HL-60/S4 (cell line): ENCODE measurements around the gene SCFD1.
"Not testable (repeated sequence)": the region's sequence is repeated elsewhere in the genome, so short reads cannot be mapped to it uniquely, and the experiment has no call there.

Experiments
- in situ Hi-C: fragments of 300-500 bp; cut with MboI; formaldehyde crosslinking; loops from 2 replicates; pipeline ENCODE4 v1.14.3; 2022; ENCODE audit warnings: low sequenced_read_pairs

The SCFD1 gene

DNA sequence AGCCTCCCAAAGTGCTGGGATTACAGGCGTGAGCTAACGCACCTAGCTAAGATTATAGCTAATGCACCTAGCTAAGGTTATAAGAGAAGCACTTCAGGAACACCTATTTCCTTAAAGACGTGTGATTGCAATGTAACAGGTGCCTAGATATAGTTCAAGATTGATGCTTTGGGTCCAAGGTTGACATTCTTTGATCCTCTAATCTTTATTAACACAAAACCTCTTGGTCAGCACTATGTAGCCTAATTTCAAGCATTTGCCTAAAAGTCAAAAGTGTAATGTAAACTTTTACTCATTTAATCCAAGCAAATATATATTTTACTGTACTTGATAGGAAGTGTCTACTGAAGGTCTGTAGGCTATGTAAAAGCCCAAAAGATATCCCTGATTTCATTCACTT lies 36.5 kb downstream of the SCFD1 start:
- in situ Hi-C loops = loop anchor here (25.0 kb wide), 1 partner anchor 704 kb away; no protein-coding TSS in a partner anchor

DNA sequence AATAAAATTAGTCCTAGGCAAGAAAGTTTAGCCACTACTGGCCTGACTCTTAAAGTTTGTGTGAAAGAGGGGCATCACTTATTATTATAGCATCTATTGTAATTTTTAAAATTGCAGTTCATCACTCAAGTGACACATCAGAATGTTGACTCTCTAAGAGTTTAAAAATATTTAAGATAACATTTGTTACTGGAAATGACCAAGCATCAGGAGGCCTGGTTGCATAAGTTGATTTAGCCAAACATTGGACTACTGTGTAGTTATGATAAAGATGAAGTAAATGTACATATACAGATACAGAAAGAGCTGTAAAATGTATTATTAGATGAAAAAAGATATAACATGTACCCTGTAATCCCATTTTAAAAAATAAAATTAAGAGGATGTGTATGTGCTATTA lies 47.5 kb downstream of the SCFD1 start:
- in situ Hi-C loops = loop anchor here (25.0 kb wide), 1 partner anchor 693 kb away; no protein-coding TSS in a partner anchor

DNA sequence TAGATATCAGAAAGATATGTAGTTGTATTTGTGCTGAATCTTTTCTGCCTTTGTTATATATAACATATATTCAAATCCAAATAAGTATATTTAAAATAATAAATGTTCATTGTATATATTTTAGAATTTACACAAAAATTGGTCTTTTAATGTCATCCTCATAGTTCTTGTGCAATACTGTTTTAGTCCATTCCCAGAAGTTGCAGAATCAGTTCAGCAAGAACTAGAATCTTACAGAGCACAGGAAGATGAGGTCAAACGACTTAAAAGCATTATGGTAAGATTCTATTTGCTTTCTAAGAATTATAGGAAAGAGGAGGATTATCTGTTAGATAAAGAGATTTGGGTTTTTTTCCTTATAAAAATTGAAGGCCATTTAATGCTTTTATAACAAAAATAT lies 51.0 kb downstream of the SCFD1 start:
- in situ Hi-C loops = loop anchor here (25.0 kb wide), 1 partner anchor 689 kb away; no protein-coding TSS in a partner anchor

DNA sequence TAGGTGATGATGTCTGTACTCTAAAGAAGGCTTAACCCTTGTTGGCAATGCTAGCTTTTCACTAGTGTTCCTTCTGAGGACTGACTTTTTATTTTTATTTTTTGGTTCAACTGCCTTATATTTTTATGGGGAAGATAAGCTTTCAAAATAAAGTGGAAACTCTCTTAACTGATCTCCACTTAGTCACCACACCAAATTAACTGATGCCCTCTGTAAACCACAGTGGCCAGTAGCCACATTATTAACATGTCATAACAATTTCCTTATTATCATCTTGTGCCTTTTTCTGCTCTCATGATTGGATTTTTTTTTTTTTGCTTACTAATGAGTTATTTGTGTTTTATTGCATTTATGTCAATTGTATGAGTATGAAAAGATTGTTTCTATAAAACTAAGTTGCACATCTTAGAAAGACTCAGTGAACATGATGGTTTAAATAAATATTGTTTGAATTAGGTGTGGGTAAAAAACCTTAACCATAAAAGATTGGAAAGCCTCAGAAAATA lies 56.9 kb downstream of the SCFD1 start:
- in situ Hi-C loops = no loop called here

DNA sequence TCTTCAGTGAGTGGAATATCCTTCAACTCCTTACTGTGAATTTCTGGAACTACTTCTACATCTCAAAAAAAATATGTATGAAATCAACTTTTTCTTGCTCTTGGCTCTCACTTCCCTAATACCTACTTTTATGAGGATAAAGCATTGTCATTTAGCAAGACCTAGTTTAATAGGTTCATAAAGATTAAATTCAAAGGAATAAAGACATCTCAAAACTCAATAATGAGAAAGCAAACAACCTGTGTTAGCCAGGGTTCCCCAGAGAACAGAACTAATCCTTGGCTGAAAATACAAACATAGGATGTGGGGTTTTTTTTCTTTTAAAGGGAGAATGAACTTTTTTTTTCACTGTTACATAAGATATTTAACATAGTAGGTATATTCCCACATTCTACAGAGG lies 57.9 kb downstream of the SCFD1 start:
- in situ Hi-C loops = no loop called here

DNA sequence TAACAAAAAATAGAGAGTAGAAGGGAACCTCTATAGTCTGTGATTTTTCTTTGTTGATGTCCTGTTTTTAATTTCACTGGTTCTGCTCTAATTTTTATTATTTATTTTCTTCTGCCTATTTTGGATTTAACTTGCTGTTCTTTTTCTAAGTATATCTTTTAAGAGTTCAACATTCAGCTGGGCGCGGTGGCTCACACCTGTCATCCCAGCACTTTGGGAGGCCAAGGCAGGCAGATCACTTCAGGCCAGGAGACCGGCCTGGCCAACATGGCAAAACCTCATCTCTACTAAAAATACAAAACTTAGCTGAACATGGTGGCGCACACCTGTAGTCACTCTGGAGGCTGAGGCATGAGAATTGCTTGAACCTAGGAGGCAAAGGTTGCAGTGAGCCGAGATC lies 58.7 kb downstream of the SCFD1 start:
- in situ Hi-C loops = not testable (repeated sequence)

DNA sequence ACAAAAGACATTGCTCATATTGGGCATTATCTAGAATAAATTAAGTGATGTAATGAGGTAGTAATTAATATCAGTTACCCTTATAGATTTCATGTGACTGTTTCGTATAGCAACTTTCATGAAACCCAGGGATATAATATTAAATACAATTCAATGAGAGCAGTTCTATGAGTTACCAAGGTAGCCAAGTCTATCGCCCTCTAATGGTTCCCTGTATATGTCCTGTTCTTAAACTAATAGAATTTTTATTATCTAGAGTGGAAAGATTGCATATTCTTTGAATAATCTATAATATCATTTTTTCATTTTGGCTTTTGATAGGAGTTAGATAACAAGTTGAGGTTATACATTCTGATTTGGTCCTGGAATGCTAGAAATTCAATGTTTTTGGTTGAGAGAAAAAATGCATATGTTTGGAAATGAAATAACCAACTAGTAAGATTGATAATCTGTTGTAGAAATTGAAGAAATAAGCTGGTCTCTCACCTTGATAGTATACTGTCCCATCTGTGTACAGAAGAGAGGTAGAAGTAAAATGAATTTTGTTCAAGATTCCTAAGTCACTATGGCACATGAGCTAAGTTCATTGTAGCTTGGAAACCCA lies 59.7 kb downstream of the SCFD1 start:
- in situ Hi-C loops = no loop called here

DNA sequence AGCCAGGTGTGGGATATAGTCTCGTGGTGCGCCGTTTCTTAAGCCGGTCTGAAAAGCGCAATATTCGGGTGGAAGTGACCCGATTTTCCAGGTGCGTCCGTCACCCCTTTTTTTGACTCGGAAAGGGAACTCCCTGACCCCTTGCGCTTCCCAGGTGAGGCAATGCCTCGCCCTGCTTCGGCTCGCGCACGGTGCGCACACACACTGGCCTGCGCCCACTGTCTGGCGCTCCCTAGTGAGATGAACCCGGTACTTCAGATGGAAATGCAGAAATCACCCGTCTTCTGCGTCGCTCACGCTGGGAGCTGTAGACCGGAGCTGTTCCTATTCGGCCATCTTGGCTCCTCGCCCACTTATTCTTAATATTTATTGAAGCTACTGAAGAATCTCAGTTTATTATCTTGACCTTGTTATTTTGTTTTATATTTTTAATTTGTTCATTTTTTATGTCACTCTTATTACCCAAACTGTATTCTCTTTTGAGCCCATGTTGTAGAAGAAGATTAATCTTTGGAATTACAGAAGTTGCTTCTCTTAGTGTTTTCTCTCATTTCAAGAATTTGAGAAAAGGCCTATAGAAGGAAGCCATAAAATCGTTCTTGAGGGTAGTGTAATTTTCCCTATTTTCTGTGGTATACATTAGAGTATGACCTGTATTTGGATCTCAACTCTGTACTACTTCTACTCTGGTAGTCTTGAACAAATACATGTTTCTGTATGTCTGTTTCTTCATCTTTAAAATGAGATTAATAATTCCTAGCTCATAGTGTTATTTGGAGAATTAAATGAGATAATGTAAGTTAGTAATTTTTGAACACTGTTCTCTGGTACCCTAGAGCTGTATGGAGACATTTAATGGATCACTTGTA lies 68.6 kb downstream of the SCFD1 start:
- in situ Hi-C loops = not testable (repeated sequence)

DNA sequence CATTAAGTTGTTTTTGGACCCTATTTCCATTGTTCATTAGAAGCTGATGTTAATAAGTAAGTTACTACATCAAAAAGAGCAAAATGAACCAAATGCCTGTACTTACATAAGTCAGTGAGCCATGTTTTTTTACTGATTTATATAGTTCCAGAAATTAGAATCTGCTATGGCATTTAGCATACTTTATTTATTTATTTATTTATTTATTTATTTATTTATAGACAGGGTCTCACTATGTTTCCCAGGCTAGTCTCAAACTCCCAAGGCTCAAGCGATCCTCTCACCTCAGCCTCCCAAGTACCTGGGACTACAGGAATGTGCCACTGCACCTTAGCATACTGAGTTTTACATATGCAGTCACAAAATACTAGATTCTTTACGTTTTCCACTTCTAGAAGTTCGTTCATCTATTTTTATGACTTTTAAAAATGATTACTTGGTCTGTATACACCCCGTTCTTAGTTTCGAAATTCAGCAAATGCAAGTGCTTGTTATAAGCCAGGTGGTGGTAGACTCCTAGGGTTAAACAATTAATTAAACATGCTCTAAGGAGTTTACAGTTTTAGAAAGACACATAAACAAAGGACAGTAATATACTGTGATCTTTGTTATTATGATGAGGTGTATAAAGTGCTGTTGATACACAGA lies 69.8 kb downstream of the SCFD1 start:
- in situ Hi-C loops = no loop called here

DNA sequence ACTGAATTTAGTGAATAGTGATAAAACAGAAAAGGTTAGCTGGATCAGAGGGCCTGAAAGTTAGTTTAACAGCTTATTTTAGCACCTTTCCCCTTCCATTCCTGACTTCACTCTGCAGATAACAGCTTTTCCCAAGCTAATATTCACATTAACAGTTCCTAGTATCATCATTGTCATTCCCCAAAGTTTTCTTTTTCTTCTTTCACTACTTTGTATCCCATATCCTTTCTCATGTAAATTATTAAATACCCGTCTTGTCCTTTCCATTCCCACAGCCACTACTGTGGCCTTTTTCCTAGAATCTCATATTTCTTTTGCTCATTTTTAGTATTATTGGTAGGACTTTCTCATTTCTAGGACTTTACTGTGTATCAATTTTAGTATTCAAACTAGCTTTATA lies 70.5 kb downstream of the SCFD1 start:
- in situ Hi-C loops = no loop called here

DNA sequence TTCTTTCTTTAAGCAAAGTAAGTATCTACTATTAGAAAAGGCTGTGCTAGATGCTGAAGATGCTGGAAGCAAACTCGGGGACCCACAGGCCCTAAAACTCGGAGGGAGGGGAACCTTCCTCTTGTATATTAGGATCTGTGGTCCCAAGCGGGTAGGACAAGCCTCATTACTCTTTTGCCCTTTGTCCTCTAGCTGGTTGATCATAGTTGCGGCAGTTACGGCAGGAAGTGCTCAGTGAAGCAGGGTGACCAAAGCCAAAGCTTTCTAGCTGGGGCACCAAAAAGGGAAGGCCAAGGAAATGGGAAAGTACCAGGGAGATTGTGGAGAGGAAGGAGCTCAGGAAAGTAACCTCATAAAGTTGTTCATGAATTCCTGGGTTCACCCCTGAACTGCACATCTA lies 76.3 kb downstream of the SCFD1 start:
- in situ Hi-C loops = no loop called here

DNA sequence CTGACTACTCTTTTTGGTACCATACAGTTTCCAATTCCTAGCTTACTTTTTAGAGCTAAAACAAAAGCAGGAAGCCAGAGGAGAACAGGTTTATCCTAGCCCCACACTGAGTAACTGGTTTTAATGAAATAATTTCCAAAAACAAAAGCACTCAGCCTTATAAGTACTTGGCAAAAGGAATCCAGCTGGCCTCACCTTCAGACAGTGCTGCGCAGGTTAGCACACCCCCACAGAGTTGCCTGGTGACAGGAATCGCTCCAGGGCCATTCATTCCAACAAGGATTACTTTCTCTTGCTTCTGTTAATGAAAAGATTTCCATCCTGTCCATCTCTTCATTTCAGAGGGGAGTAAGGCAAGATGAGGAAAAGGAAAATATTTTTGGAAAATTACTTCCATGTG lies 84.6 kb downstream of the SCFD1 start:
- in situ Hi-C loops = no loop called here

DNA sequence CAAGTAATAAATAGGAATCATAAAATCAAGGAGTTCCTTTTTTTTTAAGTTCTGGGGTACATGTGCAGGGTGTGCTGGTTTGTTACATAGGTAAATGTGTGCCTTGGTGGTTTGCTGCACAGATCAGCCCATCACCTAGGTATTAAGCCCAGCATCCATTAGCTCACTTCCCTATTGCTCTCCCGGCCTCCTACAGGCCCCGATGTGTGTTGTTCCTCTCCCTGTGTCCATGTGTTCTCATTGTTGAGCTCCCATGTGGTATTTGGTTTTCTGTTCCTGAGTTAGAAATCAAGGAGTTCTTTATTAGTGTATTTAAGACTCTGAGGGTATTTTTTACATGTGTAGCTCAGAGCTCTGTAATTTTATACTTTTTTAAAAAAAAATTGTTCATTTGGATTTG lies 86.0 kb downstream of the SCFD1 start:
- in situ Hi-C loops = no loop called here

DNA sequence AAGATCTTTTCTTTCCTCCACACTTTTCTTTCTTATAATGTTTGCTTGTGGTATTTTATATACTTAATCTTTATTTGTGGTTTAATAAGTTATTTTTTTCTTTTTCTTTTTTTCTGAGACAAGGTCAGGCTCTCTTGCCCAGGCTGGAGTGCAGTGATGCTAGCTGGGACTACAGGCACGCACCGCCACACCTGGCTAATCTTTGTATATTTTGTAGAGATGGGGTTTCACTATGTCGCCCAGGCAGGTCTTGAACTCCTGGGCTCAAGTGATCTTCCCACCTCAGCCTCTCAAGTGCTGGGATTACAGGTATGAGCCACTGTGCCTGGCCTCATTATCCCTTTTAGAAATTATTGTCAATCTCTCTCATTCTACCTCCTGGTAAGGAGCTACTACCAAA lies 87.1 kb downstream of the SCFD1 start:
- in situ Hi-C loops = no loop called here

DNA sequence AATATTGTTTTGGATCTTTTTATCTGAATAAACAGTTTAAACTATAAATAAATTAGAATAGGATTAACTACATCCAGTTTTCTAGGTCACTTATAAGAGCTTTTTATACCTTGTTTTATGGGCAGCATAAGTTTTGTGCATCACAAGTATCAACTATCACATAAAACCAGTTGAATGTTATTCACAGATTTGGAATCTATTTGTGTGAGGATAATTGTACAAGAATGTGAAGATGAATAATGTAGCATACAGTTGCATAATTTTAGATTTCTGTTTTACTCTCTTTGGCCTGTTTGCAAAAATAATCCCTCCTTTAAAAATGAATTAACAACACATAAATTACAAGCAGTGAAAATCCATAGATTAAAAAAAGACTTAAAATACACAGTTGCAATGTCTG lies 88.8 kb downstream of the SCFD1 start:
- in situ Hi-C loops = no loop called here

DNA sequence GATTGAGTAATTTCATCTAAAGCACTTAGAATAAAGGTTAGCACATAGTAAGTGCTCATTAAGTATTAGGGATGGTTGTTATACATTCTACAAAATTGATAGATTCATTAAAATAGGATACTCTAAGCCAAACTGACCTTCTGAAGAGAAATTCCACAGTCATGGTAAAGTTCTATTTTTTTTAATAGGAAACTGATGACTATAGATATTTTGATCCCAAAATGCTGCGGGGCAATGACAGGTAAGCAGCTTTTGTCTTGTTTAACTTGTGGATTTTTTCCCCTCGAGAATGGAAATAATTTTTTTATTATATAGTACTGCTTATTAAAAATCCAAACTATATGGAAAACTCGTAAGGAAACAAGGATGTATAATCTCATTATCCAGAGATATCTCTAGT lies 97.0 kb downstream of the SCFD1 start:
- in situ Hi-C loops = no loop called here

DNA sequence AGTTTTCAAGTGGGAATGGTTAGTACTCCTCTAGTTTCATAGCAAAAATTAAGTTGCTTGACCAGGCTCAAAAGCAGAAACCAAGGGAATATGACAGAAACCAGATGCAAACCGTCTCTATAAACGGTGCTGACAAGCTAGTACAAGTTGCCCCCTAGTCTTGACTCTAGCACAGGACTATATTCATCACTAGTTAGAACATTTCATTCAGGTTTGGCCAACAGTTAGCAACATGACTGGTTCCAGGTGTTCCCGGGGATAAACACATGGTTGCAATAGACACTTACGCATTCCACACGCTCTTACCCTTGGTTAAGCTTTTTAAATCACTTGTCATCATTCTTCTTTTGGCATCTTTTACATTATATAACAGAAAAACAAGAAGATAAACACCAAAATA lies 103.6 kb downstream of the SCFD1 start:
- in situ Hi-C loops = no loop called here

DNA sequence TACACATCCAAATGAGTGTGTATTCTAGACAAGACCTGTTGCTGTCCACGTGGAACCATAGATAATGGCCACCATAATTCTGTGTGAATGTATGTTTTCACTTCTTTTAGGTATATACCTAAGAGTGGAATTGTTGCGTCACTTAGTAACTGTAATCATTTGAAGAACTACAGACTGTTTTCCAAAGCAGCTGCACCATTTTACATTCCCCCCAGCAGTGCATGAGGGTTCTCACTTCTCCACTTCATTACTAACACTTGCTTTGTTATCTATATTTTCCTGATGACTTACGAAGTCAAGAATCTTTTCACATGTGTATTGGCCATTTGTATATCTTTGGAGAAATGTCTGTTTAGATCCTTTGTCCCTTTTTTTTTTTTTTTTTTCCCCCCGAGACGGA lies 106.4 kb downstream of the SCFD1 start:
- in situ Hi-C loops = no loop called here

DNA sequence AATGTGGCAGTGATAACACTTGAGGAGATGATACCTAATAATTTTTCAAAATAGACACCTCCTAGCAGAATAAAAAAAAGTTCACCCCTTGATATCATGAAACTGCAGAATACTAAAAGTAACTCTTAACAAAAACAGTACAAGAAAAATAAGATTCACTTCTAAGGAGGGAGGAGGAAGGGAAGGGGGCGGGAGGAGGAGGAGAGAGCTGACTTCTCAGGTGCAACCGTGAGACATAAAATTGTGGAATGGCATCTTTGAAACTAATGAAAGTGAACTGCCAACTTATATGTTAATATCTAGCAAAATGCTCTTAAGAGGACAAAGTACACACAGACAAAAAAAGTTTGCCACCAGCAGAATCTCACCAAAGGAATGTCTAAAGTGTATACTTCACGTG lies 115.8 kb downstream of the SCFD1 start:
- in situ Hi-C loops = no loop called here

DNA sequence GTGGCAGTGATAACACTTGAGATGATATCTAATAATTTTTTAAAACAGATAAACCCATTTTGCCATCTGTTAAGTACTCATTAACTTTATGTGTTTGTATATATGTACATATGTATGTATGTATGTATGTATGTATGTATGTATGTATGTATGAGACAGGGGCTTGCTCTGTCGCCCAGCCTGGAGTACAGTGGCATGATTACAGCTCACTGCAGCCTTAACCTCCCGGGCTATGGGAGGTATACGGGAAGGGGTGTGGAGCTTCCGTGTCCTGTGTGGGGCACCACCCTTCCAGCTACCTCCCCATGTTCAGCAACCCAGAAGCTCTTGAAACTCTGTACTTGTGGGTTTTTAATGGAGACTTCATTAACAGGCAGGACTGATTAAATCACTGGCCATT lies 116.9 kb downstream of the SCFD1 start:
- in situ Hi-C loops = no loop called here

DNA sequence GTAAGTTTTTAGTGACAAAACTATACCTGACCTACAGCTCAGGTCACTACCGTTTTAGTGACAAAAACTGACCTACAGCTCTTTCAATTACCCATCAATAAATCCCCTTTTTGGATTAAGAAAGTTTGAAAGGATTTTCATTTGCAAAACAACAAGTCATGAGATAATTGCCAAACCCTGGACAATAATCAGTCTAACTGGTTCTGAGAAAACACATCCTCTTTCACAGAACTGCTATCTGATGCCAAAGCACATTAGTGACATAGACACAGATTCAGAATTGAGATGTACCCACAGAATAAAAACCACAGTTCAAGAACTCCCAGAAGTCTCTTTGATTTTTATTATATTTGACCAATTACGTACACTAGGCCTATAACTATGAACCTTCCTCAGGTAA lies 126.2 kb downstream of the SCFD1 start:
- in situ Hi-C loops = no loop called here
